OCI-M2 (cell line): Measurements from ENCODE around the gene ZSCAN22.
"Not testable (repeated sequence)": the region's sequence is repeated elsewhere in the genome, so short reads cannot be mapped to it uniquely, and the experiment has no call there.

Experiments used
- DNase-seq: peaks from one replicate; lab custom pipeline; 2025; ENCODE audit not compliant: unreplicated experiment; lab: John Stamatoyannopoulos, UW

The ZSCAN22 gene

DNA sequence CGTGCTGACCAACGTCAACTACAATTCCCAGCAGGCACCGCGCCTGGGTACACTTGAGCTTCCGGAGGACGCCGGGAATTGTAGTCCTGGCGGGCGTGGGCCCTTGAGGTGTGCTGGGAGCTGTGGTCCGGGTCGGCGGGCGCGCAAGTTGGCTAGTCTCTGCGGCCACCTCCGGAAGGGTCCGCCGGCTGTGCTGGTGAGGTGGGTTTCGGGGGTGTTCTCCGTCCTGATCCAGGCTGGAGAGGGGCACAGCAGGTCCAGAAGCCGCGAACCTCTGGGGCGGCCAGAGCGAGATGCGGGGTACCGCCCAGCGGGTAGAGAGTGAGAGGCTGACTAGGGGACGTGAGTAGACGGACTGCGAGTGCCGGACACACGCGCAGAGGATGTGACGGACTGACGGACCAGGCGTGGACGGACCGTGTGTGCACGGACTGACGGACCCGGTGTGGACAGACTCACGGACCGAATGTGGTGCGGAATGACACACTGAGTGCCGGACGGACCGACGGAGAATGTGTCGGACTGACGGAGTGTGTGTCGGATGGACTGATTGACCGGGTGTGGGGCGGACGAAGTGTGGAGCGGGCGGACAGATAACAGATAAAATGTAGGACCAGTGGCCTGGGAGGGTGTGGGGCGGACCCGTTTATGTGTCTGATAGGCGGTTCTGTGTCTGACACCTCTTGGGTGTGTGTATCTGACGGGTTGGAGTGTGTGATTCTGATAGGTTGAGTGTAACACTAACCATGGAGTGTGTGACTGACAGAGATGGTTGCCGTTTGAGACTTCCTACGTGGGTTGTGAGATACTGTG, at the start of gene ZSCAN22:
ZSCAN22 (plus strand) TSS at position 81 of the 813 bp plus-strand sequence. CDS start 7,809 bp downstream, outside the sequence.
- peak; percentile 98 for DNase-seq

DNA sequence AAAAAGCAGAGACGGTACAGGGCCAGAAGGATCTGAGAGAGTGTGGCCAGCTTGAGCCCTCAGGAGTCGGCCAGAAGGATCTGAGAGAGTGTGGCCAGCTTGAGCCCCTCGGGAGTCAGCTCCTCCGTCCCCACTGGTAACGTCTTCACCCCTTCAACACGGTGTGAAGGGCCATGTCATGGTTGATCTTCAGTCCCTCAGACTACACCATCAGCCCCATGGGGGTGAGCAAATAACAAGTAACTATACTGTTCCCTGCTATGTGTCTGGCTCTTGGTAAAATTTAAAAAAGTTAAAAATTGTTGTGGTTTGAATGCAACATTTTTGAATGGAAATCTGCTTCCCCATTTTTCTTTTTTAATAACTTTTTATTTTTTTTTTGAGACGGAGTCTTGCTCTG, 49.6 kb upstream of the ZSCAN22 start:
- no peak for DNase-seq

DNA sequence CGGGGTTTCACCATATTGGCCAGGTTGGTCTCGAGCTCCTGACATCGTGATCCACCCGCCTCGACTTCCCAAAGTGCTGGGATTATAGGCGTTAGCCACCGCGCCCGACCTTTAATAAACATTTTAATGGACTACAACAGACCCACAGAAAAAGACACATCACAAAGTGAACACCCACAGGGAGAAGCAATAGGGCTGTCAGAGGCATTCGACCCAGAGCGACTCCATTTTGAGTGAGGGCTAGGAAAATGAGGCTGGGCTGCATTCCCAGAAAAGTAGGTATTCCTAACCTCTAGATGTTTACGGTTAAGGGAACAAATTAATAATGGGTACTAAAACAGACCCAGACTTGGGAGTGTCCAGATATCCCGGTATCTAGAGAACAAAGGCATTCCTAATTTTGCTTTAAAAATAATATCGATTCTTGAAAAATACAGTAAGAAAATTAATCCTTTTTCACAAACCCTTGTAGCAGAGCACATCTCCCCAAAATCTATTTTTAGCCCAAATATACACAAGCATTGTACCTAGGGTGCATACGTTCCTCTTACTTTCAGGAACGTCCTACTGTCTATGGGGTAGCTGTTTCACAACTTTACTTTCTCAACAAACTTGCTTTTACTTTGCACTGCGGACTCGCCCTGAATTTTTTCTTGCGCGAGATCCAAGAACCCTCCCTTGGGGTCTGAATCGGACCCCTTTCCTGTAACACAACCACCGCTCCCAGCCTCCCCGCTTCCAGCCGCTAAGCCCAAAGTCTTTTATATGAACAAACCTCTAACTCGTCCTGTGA, 48.9 kb upstream of the ZSCAN22 start:
- DNase-seq, result no peak

DNA sequence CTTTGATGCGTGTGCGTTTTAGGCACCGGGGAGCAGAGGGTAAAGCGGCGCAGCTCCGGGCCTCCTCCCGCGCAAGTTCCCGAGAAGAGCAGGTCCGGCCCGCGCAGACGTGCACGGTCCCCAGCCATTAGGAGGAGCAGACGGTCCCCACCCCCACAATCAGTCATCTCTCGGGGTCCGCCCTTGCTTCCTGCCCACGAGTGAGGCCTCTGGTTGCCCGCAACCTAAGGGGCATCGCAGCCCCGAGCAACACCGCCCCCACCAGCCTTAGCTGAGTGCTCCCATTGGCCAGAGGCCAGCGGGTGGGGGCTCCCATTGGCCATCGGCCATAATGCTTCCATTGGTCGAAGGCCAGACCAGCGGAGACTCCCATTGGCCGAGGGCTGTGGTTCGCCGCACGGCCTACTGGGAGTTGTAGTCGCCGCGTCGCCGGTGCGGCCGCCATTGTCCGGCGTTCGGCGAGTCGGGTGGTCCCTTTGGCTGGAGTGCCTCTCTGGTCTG, 48.2 kb upstream of the ZSCAN22 start, which contains the start of gene ZNF8:
ZNF8 (plus strand) TSS at position 415 of the 501 bp plus-strand sequence. CDS start 127 bp downstream, outside the sequence.
- peak; percentile 97 for DNase-seq

DNA sequence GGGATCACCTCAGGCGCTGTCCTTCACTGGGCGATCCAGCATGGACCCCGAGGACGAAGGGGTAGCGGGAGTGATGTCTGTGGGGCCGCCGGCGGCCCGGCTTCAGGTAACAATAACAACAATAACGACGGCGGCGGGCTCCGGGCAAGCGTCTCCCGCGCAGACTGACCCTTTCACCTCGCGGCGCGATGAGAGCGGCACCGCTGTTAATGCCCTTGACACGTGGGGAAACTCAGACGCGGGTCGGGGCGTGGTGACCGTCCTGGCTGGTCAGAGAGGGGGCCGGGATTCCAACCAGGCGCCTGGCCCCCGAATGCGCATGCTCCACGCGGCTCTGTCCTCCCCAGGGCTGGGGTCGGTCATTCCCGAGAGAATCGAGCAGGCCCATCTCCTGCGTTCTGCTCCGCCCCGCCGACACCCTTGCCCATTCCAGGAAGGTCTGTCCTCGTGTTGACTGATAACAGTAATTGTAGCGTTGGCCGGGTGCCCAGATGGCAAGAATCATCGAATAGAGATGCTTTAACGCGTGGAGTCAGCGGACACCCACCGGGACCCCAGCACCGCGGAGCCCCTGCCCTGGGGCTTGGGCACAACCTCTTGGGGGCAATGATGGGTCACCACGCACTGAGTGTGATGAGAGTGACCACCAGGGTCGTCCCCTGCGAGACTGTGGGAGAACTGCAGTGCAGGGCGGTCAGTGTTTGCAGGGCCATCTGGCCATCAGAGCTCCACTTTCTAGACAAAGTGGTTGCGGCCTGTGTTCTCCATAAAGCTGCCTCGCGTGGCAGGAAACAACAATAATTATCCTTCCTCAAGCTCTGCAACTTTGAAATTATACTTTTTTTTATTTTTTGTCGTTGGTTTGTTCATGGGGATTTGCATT, 47.5 kb upstream of the ZSCAN22 start:
- DNase-seq, result peak; percentile 40

DNA sequence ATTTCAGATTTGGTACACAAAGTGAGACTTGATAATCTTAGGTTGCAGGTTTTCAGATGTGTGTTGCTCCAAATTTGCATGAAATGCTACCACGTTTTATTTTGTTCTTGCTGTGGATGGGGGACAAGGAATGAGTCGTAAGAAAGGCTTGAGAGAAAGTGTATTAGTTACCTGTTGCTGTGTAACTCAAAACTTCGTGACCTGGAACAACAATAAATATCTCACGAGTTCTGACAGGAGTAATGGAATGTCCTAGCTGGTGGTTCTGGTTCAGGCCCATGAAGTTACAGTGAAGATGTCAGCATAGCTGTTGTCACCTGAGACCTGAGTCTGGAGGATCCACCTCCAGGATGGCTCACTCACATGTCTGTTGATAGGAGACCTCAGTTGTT, 46.9 kb upstream of the ZSCAN22 start:
- DNase-seq, result no peak

DNA sequence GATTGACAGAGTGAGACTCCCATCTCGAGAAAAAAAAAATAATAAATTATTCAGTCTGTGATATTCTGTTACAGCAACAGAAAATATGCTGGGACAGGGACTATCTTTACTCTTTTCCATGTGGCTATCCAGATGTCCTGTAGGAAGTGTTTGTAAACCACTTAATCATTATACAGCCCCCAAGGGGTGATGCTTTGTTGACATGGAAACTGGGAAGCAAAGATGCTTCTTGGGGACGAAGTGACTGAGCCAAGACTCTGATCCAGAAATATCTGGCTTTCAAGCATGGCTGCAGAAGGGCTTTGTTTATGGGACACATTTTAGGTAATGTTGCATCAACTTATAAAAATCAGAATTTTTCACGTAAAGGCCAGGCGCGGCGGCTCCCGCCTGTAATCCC, 42.6 kb upstream of the ZSCAN22 start:
- DNase-seq, result no peak

DNA sequence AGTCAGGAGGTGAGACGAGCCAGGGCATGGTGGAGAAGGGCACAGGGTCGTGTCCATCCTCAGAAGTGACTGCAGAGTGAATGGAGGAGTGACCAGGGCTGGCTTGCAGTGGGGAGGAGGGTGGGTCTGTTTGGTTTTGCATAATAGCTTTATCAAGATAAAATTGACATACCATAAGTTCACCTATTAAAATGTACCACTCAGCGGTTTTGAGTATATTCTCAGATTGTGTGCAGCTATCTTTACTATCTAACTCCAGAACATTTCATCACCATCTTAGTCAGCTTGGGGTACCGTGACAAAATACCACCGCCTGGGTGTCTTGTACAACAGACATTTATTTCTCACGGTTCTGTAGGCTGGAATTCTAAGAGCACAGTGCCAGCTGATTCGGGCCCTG, 34.9 kb upstream of the ZSCAN22 start:
- DNase-seq, result no peak

DNA sequence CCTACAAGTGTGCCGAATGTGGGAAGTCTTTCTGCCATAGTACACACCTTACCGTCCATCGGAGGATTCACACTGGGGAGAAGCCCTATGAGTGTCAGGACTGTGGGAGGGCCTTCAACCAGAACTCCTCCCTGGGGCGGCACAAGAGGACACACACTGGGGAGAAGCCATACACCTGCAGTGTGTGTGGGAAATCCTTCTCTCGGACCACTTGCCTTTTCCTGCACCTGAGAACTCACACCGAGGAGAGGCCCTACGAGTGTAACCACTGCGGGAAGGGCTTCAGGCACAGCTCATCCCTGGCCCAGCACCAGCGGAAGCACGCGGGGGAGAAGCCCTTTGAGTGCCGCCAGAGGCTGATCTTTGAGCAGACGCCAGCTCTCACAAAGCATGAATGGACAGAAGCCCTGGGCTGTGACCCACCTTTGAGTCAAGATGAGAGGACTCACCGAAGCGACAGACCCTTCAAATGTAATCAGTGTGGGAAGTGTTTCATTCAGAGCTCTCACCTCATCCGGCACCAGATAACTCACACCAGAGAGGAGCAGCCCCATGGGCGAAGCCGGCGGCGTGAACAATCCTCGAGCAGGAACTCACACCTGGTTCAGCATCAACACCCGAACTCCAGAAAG, 31.9 kb upstream of the ZSCAN22 start:
- DNase-seq, result no peak

DNA sequence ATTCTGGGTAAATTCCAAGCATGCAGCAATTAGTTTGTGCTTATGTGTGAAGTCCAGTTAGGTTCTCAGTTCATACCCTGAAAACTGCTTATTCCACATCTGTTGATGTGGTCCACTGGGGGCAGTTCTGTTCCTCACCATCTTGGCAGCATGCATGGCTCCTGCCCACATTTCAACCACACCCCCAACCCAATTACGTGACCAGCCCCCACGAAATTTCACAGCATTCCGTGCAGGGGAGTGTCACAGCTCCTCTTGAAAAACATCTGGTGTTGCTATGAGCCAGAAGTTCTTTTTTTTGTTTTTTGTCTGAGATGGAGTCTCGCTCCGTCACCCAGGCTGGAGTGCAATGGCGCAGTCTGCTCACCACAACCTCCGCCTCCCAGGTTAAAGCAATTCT, 30.7 kb upstream of the ZSCAN22 start:
- no peak for DNase-seq

DNA sequence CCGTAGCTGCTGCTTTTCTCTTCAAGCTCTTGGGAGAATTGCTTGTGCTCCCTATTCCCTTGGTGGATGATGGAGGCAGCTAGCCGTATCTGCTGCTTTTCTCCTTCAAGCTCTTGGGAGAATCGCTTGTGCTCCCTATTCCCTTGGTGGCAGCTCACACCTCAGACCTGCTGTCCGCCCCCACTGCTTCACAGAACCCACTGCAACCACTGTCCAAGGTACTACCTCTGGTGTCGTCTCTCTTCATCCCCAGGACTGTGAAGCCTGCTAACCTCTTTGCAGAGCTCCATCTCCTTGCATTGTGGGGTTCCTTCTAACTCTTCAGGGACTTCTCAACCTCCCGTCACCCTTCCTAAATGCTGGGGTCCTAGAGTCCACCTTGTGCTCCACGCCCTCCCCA, 26.2 kb upstream of the ZSCAN22 start:
- no peak for DNase-seq

DNA sequence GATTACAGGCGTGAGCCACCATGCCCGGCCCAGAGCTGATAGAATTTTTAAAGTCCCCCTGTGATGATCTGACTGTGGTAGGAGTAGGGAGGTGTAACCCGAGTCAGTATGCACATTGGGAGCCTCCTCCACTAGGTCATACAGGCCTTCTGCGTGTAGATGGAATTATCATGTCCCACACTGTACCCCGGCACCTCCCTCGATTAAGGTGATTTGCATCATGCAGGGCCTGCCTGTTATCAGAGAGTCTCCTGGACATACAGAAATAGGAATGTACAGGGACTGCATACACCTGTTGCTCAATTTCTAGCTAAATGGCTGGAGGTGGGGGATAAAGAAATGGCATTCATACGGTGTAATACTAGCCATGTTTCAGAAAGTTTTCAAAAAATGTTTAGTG, 22.5 kb upstream of the ZSCAN22 start:
- no peak for DNase-seq

DNA sequence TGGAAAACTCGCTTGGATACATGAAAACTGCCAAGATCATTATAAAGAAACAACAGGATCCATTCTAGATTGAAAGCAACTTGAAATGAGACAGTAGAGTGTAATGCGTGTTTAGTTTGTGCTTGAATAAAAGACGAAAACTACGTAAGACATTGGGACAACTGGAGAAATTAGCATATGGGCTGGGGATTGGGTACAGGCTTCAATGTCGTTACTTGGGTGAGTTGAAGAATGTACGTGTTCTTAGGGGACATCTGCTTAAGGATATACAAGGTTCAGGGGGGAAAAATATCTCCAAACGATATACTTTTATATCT, 22.1 kb upstream of the ZSCAN22 start:
- DNase-seq, result no peak

DNA sequence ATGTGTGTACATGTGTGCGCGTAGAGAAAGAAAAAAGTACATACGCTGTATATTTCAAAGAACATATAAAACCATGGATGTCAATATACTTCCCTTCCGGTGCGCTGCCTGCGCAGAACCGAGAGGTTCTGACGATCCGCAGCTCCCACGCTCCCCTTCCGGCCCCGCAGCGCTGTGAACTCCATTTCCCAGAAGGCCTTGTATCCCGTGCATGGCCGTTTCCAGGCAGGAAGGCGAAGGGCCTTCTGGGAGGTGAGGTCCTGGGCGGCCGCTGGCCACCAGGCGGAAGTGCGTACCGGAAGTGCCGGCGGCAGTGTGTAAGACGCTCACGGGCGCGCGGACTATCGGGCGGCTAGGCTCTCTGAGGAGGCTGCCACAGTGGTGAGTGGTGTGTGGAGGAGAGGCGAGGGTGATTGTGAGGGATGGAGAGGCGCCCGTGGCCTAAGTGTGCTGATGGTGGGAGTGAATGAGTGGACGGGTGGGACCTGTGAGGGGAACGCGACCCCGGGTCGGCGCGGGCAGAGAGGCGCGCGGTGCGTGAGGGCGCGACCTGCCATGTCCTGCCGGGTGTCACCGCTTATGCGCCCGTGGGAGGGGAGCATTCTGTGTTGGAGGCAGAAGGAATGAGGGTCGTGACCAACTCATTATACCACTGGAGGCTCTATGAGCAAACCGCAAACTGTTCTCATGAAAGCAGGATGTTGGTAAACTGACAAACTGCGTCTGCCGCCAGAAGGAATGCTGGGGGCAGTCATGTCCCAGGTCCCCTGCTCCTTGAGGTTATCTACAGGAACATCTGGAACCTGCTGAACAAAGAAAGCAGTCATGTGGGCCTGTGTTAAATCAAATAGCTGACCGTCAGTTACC, 21.5 kb upstream of the ZSCAN22 start, which contains the start of gene ERVK3-1:
ERVK3-1 (plus strand) TSS at position 313 of the 867 bp plus-strand sequence. CDS start 6,792 bp downstream, outside the sequence.
- DNase-seq, result peak; percentile 76

DNA sequence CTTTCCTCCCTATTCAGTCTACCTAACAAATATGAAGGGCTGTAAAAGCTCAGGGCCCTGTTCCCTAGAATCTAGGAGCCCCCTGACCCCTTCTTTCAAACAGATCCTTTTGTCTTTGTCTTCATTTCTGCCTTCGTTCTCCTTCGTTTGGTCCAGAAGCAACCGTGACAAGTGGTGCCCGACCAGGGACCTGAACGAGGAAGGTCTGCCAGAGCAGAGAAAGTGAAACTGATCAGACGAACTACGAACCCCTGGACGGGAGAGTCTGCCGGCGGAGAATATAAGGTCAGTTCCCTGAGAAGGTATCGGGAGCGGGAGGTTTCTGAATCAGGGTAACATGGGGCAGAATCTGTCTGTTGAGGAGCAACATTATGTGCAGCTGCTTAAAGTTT, 20.9 kb upstream of the ZSCAN22 start:
- DNase-seq, result no peak

DNA sequence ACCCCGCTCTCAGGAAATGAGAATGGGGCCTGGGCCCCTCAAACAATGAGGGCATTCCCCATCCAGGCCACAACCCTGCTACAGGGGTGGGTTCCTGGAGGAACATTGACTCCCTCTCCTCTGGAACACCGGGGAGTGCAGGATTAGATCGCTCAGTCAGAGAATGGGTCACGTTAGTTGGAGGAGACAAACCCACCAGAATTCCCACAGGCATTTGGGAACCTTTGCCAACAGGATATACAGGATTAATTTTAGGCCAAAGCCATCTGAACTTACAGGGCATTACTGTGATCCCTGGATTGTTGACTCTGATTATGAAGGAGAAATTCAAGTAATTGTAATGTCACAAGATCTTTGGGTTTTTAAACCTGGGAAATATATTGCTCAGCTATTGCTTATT, 19.1 kb upstream of the ZSCAN22 start:
- DNase-seq, result no peak

DNA sequence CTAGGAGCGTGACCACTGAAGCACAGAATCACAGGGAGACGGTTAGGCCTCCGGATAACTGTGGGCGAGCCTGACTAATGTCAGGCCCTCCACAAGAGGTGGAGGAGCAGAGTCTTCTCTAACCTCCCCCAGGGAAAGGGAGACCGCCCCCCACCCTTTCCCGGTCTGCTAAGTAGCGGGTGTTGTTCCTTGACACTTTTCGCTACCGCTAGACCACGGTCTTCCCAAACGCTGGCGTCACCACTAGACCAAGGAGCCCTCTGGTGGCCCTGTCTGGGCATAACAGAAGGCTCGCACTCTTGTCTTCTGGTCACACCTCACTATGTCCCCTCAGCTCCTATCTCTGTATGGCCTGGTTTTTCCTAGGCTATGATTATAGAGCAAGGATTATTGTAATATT, 16.1 kb upstream of the ZSCAN22 start:
- DNase-seq, result not testable (repeated sequence)

DNA sequence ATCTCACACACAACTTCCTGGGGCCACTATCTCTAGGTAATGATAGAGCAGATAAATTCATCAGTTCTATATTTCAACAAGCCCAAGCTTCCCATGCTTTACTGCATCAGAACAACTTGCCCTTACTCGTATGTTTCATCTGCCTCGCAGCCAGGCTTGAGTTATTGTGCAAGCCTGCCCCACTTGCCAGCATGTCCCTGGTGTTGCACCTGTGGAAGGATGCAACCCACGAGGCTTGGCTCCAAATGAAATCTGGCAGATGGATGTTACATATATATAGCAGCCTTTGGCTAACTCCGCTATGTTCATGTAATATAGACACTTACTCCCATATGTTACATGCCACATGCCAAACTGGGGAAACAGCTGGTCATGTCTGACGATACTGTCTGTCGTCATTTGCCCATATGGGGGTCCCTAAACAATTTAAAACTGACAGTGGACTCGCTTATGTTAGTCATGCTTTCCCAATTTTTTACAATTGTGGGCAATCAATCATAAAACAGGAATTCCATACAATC, 15.4 kb upstream of the ZSCAN22 start:
- DNase-seq, result no peak

DNA sequence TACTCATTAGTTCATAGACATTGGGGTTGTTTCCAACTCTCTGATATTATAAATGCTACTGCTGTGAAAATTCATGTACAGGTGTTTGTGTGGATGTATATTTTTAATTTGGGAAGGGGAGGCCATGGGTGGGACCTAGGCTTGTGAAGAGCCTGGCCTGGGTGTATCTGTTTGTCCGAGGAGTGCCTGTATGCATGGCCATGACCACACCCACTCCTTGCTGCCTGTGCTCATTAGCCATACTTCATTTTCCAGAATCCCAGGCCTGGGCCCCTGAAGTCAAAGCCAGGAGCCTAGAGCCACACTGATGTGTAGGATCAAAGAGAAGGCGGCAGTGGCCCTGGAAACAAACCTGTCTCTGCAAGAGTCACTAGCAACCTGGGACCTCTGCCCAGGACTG, 11.2 kb upstream of the ZSCAN22 start:
- no peak for DNase-seq
